NOMO-1 (cell line): ENCODE measurements around the gene RUNX1.

Experiments
- DNase-seq, 2 experiments: peaks; one replicate each; lab custom pipeline; 2025; ENCODE audit not compliant: unreplicated experiment in 2 of 2; lab: John Stamatoyannopoulos, UW

The RUNX1 gene

DNA sequence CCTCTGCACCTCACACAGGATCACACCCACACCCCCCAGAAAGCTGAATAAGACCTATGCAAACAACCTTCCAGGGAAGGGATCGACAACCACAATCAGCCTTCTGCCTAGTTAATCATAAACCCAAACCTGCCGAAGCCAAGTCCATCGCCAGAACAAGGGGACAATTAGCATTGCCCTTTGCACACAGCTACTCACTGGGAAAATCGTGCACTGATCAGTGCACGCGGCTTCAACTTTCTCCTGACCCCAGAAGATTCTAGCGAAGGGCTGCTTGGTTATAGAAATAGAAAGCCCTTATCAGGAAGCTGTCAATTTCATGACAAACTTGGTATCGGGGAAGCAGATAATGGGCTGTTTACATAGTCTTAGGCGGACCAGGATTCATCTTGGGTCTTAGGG lies 29.5 kb downstream of the RUNX1 start:
- DNase-seq, result no peak

DNA sequence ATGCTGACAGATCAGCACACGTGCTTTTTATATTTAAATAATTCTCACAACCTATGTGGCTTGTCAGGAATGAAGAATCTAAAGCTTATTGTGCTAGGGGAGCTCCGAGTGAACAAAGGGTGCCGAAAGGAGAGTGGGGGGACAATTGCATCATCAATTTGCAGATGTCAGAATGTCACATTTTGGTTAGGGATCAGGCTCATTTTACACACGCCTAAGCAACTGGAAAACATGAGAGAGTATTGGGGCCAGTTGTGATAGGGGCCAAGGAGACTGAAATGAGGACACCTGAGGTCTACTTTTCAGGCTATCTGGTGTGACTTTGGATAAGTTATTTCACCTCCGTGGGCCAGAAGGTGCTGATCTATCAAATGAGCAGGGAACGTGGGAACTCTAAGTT lies 31.8 kb downstream of the RUNX1 start:
- DNase-seq, result no peak

DNA sequence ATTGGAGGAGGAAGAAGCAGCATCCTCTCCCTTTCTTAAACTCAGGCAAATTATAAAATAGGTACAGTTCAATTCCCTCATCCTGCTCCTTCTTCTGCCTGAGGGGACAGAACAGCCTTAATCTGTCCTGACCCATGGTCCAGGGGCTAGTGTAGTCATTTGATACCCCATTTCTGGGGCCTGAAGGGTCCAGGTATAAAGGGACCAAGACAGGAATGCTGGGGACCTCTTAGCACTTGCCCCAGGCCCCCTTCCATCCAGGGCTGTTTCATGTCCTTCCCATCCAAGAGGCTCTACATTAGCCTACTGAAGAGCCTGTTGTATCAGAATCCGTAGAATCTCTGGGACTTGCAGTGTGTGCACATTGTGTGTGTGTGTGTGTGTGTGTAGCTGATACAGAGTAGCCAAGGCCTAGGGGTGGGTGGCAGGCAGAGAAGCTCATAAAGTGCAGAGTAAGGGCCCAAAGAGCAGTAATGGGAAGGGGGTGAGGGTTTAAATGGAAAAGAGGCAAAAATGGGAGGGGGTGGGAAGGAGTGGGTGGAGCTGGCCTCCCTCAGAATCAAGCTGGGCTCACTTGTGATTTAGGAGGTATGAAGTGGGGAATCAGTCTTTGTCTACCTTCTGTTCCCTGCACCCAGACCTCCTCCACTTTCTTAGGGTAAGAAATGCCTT lies 32.4 kb downstream of the RUNX1 start:
- no peak for DNase-seq

DNA sequence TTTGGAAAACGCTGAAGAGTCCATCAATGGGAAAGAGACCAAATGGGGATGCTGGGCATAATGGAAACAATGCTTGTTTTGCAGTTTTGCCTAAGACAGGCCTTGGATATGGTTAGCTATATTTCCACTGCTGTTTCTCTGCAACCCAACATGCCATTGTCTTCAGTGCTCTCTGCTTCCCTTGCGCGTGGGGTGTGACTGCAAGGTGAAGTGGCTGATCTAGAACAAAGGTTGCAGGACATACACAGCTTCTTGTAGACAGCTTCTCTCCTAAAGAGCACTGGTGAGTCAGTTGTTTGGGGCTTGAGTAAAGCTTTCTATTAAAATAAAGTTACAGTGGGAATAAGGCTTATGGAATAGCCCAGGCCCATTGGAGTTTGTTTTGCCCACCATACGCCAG lies 33.0 kb downstream of the RUNX1 start:
- DNase-seq, result no peak

DNA sequence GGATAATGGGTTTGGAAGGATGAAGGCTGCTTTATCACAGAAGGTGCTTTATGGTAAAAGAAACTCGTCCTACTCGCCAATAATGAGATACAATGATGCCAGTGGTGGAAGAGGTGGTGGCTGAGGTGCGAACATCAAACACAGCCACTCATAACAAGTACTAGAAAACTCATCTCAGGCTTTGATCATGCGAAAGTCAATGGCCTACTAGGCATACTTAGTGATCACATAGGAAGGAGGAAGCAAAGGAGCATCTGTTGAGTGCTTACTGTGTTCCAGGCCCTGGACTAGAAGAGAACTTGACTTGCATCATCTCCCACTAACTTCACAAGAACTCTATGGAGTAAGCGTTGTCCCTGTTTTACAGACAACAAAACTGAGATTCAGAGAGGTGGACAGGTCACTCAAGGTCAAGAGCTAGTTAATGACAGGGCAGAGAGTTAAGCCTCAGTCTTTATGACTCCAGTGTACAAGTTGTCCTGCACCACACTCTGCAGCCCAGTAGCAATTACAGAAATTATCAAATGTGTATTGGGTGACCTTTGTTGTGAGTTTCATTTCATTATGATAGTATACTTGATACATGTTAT lies 33.6 kb downstream of the RUNX1 start:
- DNase-seq, result no peak

DNA sequence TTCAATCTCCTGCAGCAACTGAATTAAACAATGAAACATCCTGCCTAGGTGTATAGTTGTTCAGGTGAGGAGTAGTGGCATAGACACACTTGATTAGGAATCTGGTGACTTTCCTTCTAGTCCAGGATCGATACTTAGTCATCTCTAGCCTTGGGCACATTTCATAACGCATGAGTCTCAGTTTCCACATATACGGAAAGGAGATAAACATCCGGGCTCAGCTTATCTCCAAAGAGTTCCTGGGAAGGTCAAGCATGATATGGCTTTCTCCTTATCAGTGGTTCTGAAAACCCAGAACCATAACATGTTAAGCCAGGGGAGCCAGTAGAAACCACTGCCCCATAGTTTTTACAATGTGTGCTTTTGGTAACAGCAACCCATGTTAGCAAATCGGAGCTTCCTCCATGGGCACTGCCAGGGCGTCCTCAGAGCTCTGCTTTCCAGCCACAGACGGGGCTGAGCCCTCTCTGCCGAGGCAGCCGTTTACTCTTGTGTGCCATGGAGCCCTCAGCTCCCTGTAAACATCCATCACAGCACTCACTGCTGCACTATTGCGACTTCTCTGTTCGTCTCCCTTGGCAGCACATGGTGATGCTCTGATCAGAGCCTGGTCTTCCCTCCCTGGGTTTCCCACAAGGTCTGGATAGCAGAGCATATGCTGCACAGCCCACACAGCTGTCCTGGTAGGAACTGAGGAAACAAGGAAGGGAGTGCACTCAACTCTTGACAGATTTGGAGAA lies 34.6 kb downstream of the RUNX1 start:
- DNase-seq, result no peak

DNA sequence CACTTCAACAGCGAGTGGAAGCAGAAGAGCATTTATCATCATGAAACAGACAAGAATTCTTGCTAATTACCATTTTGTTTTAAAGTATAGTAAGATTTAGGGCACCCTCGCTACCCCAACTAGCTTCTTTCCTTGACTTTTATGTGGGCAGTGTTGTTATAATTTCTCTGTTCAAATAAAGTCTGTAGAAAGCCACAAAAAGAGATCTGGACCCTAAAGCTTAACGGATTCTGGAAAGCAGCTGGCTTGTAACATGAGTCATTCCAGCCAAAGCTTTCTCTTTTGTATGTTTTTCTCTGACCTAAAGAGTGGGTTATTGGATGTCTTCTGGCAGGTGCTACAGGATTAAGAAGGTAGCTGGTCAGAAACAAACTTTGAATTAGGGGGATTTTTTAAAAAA lies 37.4 kb downstream of the RUNX1 start:
- DNase-seq, result no peak

DNA sequence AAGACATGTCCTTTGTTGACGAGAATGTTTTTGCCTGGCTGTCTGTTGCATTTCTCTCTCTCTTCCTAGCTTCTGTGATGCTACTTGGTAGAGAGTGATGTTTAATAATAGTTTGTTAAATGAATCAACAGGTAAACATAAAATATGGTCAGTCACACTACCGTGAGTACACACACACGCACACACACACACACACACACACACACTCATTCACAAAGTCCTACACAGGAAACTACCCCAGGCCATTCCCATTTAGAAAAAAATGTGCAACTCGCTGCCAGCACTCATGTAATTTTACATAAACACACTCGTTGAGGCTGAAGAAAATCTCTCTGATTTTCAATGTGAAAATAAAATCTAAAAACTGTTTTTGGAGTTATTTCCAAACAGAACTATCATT lies 38.7 kb downstream of the RUNX1 start:
- DNase-seq, result no peak

DNA sequence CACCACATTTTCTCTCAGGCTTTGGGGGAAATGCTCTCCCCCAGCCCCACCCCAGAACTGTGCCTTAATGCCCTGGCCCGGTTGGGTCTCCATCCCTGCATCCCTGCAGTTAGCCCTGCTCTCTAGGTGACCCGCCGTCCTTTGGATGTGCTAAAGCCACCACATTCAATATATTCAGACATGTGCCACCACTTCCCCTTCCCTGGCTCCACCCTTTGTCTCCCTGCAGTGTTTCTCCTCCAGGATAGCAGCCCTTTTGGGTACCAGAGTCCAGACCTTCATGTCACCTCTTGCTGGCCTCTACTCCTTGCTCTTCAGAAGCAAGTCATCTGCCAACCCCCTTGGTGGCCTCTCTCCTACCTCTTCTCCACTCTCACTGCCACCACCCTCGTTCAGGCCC lies 41.8 kb downstream of the RUNX1 start:
- DNase-seq, result no peak

DNA sequence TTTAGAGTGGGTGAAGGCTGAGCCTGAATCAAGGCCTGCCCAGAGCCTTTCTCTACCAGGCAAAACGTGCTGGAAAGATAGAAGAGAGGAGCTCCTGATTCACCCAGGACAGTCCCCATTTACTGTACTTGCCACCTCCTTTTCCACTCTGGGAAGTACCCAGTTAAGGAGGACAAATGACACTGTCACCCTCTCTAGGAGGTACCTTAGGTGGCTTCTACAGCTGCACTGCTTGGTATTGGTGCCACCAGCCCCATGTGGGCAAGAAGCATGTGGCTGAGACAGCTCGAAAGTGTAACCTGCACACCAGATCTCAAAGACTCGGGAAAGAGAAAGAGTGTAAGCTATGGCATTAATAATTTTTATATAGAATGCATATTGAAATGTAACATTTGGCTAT lies 42.3 kb downstream of the RUNX1 start:
- DNase-seq, result no peak

DNA sequence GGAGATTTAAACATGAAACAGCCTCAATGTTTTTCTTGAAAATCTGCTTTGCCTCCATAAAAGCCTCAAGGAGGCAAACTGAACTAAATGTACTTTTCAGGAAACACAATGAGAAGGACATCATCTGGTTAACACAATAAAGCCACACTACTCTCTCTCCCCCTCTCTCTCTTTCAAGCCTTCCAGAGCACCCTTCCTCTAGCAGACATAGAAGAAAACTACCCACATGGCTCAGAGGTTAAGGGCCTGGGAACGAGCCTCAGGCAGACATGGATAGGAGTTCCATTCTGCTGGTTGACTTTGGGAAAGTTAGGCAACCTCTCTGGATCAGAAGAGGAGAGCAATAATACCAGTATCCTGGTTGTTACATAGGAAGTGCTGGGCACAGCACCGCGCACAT lies 42.9 kb downstream of the RUNX1 start:
- no peak for DNase-seq

DNA sequence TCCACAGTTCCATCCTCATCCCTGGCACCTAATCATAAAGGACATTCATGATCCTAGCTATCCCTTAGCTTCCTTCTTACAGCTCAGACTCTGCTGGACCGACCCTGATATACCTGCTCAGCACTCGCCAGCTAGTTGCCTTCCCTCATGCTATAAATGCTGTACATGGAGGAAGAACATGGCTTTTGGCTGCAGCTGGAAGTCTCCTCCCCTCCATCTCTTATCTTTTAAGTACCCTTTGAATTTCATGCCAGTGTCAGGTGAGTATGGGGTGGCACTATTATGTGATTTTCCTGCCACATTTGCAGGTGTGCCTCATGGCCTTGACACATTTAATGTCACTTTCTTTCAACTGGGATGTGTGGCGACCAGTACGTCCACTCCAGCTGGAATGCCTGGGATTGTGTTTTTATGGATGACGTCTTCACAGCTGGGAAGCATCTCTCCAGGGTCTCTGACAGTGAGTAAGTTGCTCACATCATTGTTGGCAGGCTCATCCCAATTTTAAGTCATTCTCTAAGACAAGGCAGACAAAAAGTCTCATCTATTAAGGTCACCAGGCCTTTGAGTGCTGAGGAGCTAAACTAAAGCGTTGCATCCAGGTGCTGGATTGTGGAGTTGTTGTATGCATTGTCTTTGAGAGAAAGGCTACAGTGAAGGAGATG lies 43.4 kb downstream of the RUNX1 start:
- no peak for DNase-seq

DNA sequence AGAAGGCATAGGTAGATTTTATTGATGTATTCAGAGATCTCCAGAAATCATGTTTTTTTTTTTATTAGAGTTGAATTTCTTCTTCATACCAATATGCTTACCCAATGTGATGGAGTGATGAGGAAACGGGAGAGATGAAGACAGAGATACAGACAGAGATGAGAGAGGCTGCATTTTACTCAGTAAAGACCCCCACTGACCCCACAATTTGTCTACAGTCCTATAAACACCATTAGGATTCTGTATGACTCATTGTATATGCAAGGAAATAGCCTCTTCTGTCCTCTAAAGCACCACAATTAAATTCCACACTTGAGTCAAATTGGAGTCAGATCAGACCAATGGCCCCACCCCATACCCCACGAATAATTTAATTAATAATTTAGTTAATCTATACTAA lies 44.0 kb downstream of the RUNX1 start:
- no peak for DNase-seq

DNA sequence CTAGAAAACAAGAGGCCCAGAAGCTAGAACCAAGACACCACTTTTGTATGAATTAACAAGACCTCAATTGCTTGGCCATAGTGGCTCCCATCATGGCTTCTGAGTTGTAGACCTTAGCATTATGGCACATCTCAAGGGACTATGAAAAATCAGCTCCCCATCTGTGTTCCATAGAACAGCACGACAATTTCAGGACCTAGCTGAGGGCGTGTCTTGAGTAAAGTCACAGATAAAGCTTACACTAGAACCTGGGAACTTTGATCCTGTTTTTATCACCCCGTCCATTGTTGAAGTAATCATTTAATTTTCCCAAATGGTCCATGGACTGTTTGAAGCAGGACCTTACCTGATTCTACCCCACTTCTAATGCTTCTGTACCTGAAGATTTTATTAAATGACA lies 44.8 kb downstream of the RUNX1 start:
- DNase-seq, result no peak

DNA sequence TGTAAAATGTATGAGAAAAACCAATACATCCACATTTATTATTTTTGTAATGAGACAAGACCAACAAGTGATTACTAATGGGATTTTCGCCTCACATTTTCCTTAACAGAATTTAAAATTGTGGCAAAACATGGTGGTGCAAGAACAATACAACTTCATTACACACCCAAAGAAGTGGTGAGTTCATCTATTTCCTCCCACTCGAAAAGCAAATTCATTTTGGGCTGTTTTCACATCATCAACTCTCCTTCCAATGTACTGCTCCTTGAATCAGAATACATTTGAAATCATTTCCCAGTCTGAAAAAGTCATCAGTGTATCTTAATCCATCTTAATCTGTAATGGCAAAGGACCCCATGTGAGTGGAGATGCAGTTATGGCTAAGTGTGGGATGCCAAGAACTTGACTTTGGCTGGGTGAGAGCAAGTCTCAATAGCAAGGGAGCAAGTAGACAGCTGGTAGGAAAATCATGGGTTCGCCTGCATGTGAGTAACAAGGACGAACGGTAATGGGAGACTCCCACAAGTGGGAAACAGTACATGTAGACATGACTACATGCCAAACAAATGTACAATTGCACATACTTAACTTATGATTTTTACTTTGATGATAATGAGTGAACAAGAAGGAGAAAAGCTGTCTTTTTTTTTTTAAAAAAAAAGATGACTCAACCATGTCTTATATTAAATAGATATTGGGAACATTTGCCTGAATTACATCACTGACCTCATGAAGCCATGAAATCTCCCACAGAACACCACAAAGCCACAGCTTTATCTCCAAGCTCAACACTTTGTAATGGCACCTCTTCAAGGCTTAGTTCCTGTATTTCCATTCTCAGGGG lies 46.0 kb downstream of the RUNX1 start:
- no peak for DNase-seq

DNA sequence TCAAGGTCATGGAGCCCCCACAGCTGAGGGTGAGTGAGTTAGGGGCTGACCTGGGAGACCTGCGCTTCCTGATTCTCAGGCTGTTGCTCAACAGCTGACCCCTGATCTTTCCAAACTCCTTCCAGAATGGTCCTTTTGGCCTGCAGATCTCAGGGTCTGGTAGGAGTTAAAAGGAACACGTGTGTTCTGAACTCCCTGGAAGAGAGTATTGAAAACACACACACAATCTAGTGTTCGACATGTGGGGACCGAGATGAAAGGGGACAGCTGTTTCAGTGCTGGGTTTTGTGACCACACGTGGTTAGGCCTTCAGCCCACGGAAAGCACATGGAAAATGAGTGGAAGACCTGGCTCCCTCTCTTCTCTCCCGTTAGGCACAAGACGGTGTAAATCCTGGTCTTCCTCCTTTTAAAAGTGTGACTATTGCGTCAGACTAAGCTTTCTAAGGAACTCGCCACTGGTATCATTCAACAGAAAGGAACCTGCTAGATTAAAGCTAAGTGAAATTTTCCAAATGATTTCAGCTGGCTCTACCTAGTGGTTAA lies 49.6 kb downstream of the RUNX1 start:
- no peak for DNase-seq

DNA sequence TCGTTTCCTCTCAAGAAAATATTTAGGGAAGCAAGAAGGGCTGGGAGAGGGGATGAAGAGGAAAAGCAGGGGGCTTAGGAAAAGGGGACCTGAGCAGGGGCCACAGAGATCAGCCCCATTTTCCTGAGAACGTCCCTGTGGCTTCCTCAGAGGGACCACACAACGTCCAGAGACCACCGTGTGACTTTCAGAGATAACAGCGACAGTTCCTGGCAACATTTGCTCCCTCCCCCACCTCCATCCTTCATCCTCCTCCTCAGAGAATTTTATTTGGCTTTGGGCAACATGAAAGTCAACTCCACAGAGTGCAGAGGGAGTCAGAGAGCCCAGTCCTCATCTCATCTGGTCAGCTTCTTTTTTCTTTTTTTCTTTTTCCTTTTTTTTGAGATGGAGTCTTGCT lies 50.9 kb downstream of the RUNX1 start:
- no peak for DNase-seq

DNA sequence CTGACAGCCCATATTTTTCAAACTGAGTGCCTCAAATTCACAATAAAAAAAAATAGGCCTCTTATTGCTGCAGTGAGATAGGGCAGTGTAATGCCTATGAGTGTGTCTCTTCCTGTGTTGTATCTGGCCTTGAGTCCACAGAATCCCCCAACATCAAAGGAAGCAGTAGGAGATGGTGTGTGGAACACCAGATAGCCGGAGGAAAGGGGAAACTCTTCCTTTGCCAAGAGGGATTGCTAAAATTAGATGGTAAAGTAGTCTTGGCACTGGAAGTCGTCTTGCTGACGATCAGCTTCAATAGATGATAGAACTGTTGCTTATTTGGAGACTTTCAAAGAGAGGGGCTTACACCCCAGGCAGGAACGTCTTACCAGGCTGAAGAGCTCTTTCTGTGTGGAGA lies 51.8 kb downstream of the RUNX1 start:
- DNase-seq, result no peak

DNA sequence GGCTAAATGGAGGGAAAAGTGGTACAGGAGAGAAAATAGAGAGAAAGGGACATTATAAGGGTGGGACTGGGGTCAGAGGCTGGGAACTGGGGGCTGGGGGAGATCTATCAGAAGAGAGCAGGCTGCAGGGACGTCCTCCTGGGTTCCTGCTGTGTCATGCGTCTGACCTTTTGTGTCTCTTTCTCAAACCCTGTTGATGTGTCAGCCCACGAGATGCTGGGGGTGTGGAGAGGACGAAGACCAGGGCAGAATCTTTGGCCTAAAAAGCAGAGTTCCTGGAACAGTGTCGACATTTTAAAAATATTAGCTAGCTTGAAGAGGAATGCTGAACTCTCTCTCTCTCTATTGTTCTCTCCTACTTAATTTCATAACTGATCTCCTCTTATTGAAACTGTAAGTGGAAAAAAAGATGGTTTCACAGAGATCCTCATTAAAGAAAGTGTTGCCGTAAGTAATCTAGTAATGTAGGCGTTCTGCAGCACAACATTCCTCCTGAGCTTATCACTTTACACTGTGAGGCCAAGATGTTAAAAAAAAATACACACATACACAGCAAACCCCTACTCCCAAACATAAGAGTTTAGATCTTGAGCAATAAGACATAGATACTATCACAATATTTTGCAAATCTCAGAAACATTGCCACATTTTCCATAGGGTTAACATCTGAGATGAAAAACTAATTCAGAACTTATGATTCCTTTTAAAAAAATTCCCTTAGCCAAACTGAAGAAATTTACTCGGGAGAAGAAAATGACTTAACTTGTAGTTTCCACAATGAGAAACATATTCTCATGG lies 52.6 kb downstream of the RUNX1 start:
- DNase-seq, result no peak

DNA sequence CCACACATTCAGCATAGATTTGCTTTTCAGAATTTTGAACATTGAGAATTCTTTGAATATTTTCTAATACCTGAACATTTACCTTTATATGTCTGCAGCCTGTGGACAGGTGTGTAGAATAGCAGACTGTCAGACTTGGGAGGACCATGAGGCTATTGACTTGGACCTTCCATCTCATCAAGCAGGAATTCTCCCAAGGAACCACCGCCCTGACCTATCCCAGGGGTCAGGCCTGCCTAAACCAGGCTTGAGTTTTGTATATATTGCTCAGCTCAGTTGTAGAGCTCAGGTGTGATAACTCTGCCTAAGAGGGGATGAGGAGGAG lies 53.2 kb downstream of the RUNX1 start:
- DNase-seq, result no peak
